ENCODE results near the gene IL15RA.
"Not testable (repeated sequence)": the region's sequence is repeated elsewhere in the genome, so short reads cannot be mapped to it uniquely, and the experiment has no call there.

The IL15RA gene

DNA sequence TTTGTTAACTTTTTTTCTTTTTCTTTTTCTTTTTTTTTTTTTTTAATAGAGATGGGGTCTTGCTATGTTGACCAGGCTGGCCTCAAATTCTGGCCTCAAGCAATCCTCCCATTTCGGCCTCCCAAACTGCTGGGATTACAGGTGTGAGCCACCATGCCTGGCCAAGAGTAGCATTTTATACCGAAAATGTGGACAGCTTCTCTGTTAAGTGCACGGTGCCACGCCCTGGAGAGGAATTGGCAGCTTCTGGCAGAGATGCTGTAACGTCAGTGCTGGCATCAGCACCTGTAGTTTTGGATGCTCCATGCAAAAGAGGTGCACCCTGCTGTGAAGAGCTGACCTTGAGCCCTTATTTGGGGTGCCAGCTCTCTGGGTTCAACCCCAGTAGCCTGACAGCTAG is 18.2 kb downstream of the IL15RA start:
- peaks cover 19% of the 10 kb centered on the region for H3K36me3 Mint-ChIP-seq
- no peaks in the 10 kb centered on the region for H3K4me1 Mint-ChIP-seq
- DNase-seq (ENCODE audit: low spot score in 2 of 2) (no peak), ATAC-seq (ENCODE audit: low read depth) (no peak)
- no peak overlapping the region for H3K27ac Mint-ChIP-seq
- H3K9me3 Mint-ChIP-seq: no peaks in the 10 kb centered on the region
- no peaks in the 10 kb centered on the region for H3K27me3 Mint-ChIP-seq
- no peak overlapping the region for H3K4me3 Mint-ChIP-seq

DNA sequence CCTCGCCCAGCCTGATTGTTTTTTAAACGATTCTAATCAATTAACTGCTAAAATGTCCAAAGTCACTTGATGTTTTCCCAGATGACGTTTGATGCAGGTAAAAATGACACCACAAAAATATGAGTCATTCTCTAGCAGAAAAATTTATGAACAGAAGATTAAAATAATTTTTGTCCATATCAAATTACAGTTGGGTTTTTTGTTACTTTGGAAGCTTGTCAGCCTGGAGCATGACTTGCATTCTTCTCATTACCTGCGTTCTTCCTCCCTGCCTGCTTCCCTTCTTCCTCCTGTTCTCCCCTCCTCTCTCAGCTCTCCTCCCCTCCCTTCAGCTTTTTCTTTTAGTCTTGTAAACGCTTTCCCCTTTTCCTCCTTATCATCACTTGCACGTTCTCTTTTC is 18.7 kb downstream of the IL15RA start:
- H3K4me1 Mint-ChIP-seq: no peaks in the 10 kb centered on the region
- DNase-seq (ENCODE audit: low spot score in 2 of 2): no peak
- ATAC-seq (ENCODE audit: low read depth): no peak
- H3K27ac Mint-ChIP-seq: no peak overlapping the region
- no peaks in the 10 kb centered on the region for H3K9me3 Mint-ChIP-seq
- H3K4me3 Mint-ChIP-seq: no peak overlapping the region
- H3K36me3 Mint-ChIP-seq: peaks cover 18% of the 10 kb centered on the region
- no peaks in the 10 kb centered on the region for H3K27me3 Mint-ChIP-seq

DNA sequence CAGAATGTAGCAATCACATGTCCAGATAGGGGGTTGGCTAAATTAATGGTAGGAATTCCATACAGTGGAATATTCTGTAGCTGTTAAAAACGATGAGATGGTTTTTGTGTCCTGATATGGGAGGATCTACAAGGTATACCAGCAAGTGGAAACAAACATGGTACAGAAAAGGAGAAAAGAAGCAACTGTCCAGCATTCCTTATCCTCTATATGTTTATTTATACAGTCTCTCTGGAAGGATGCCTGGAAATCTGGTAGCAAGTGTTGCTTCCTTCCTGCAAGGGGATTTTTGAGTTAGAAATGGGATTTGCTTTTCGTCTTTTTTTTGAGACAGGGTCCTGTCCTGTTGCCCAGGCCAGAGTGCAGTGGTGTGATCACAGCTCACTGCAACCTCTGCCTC is 19.3 kb downstream of the IL15RA start:
- ATAC-seq (ENCODE audit: low read depth) (no peak), DNase-seq (ENCODE audit: low spot score in 2 of 2) (no peak)
- Mint-ChIP-seq H3K9me3 (no peaks in the 10 kb centered on the region), H3K27me3 (no peaks in the 10 kb centered on the region), H3K27ac (no peak overlapping the region), H3K4me1 (no peaks in the 10 kb centered on the region), H3K4me3 (no peak overlapping the region), H3K36me3 (peaks cover 18% of the 10 kb centered on the region)

DNA sequence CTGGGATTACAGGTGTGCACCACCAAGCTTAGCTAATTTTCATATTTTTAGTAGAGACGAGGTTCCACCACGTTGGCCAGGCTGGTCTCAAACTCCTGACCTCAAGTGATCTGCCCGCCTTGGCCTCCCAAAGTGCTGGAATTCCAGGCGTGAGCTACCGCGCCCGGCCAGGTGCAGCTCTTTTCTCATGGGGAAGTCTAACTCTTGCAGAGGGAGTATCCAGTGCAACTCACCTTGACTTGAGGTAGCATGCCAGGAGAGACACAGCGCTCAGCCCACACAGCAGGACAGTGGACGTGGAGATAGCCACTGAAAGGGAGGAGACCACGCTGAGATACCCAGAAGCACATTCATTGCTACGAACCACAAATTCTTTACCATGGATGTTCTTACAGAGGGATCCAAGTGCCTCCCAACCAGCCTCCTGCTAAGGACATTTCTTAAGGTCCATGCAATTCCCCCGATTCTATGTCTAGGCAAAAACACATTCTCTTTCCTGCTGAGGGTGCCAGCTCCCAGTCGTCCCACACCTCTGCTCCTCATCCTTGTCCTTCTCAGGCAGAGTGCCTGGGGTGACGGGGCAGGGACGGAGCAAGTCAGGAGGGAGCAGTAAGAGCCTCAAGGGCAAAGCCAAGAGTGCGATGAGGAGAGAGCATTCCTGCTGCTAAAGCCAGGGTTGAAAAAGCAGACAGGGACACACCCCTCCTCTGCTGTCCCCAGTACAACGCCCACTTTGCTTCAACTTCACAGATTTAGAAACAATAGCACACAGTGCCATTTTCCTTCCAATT is 21.0 kb downstream of the IL15RA start:
- H3K9me3 Mint-ChIP-seq: no peaks in the 10 kb centered on the region
- no peaks in the 10 kb centered on the region for H3K4me1 Mint-ChIP-seq
- no peak overlapping the region for H3K4me3 Mint-ChIP-seq
- H3K27ac Mint-ChIP-seq: no peak overlapping the region
- H3K27me3 Mint-ChIP-seq: no peaks in the 10 kb centered on the region
- DNase-seq (ENCODE audit: low spot score in 2 of 2) (no peak), ATAC-seq (ENCODE audit: low read depth) (no peak)
- peaks cover 20% of the 10 kb centered on the region for H3K36me3 Mint-ChIP-seq

DNA sequence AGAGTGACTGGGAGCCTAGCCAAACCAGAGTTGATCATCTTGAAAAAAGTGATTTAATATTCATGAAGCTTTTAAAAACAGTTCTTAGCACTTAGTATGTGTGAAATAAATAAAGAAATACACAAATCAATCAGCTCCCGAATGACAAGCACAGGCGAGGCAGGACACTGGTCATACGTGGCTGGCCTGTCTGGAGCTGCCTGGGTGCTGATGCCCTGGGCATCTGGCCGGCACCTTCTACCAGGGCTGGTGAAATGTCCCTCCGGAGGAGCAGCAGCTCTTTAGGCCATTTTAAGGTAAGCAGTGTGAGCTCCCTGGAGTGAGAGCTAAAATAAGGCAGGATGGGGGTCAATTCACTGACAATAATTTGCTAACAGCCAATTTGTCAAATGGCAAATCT is 23.7 kb downstream of the IL15RA start:
- DNase-seq (ENCODE audit: low spot score in 2 of 2) (no peak), ATAC-seq (ENCODE audit: low read depth) (no peak)
- Mint-ChIP-seq H3K27ac (no peak overlapping the region), H3K36me3 (peaks cover 8% of the 10 kb centered on the region), H3K4me1 (no peaks in the 10 kb centered on the region), H3K27me3 (no peaks in the 10 kb centered on the region), H3K4me3 (no peak overlapping the region), H3K9me3 (no peaks in the 10 kb centered on the region)

DNA sequence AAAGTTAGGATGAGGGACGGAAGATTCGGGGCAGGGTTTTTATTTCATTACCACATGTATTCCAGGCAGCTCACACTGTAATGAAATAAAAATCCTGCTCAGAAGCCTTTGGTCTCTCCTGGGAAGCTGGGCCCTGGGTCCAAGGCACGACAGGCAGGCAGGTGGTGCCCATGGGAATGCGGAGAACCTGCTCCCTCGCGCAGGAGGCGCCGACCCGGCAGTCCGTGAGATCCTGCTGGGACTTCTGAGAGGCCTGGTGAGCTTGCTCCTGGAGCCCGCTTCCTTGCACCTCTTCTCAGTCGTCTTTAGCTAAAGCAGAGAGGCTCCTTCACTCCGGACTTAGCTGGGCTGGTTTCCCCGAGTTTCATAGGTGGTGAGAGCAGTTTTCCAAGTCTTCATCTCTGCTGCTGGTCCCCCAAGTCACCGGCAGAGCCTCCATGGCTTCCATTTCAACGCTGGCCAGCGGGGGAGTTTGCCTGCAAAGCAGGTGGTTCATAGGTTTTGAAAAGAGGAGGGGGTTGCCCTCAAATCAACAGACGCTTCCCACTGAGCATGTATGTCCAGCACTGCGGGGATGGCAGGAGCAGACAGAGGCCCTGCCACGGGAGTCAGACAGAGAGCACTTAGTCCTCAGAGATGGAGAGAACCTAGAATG is 24.5 kb downstream of the IL15RA start:
- H3K36me3 Mint-ChIP-seq: peaks cover 7% of the 10 kb centered on the region
- no peak overlapping the region for H3K4me3 Mint-ChIP-seq
- no peaks in the 10 kb centered on the region for H3K4me1 Mint-ChIP-seq
- no peaks in the 10 kb centered on the region for H3K9me3 Mint-ChIP-seq
- H3K27me3 Mint-ChIP-seq: no peaks in the 10 kb centered on the region
- no peak overlapping the region for H3K27ac Mint-ChIP-seq
- ATAC-seq (ENCODE audit: low read depth) (no peak), DNase-seq (ENCODE audit: low spot score in 2 of 2) (no peak)

DNA sequence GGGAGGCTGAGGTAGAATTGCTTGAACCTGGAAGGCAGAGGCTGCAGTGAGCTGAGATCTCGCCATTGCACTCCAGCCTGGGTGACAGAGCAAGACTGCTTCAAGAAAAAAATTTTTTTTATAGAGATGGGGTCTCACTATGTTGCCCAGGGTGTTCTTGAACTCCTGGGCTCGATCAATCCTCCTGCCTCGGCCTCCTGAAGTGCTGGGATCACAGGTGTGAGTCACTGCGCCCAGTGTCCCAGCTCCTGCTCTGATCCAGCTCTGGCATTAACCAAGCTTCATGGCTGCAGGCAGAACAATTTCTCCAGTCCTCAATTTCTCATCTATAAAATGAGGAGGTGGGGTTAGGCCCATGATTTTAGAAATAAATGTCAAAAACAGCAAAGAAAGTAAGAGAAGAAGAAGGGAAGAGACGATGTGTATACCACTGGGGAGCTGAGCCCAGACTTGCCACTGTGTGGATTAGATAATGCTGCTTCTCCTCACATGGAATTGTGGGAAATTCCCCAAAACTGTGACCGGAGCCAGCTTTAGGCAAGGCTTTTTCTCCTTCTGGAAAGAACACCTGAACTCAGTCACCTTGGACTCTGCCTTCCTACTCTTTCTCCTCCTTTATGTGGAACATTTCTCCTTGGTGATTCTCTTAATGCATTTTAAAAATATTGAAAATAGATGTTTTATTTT is 25.5 kb downstream of the IL15RA start:
- Mint-ChIP-seq H3K4me1 (no peaks in the 10 kb centered on the region), H3K9me3 (no peaks in the 10 kb centered on the region), H3K4me3 (no peak overlapping the region), H3K27ac (no peak overlapping the region), H3K27me3 (no peaks in the 10 kb centered on the region), H3K36me3 (peaks cover 6% of the 10 kb centered on the region)
- no peak for ATAC-seq (ENCODE audit: low read depth)
- DNase-seq (ENCODE audit: low spot score in 2 of 2): no peak

DNA sequence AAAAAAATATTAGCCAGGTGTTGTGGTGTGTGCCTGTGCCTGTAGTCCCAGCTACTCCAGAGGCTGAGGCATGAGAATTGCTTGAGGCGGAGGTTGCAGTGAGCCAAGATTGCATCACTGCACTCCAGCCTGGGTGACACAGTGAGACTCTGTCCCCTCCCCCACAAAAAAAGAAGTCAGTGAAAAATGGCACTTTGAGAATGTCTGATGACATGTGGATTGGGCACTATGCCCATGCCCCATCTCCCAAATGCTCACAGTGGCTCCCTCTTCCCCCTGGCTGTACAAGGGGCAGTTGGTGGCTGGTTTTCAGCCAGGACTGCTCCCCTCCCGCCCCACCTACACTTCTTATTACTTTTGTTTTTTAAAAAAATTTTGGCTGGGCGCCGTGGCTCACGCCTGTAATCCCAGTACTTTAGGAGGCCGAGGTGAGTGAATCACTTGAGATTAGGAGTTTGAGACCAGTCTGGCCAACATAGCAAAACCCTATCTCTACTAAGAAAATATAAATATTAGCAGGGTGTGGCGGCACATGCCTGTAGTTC is 26.1 kb downstream of the IL15RA start:
- H3K4me3 Mint-ChIP-seq: no peak overlapping the region
- H3K27me3 Mint-ChIP-seq: no peaks in the 10 kb centered on the region
- ATAC-seq (ENCODE audit: low read depth): no peak
- no peak for DNase-seq (ENCODE audit: low spot score in 2 of 2)
- no peaks in the 10 kb centered on the region for H3K4me1 Mint-ChIP-seq
- H3K27ac Mint-ChIP-seq: no peak overlapping the region
- H3K9me3 Mint-ChIP-seq: no peaks in the 10 kb centered on the region
- peaks cover 6% of the 10 kb centered on the region for H3K36me3 Mint-ChIP-seq

DNA sequence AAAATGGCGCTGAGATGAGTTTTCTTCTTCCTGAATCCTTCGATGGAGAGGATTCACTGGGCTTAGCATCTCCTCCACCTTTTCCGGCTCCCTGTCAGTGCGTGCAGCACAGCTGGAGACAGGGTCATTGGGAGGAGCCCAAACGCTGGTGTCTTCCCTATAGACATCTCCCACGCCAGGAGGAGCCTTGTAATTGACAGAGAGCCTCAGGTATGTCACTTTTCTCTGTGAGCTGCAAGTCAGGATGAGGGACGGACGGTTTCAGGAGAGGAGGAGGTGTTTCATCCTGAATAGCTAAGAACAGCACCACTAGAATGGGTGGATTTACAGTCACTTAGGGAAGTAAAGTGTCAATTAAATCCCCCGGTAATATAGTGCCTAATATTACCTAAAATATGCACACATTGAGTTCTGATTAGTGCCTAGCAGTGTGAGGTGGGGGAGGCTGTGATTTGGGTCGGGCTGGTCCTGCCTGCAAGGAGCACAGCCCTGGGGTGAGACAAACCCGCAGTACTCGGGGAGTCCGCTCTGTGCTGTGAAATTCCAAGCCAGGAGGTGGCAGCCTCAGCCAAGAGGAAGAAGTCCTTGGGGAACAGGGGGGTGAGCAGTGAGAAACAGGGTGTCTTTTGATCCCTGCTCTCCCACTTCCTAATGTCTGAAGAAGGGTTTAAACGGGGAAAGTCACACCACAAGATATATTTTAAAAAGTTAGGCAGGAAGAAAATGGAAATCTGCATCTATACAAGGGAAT is 28.2 kb downstream of the IL15RA start:
- peaks cover 6% of the 10 kb centered on the region for H3K4me1 Mint-ChIP-seq
- no peak overlapping the region for H3K4me3 Mint-ChIP-seq
- H3K27ac Mint-ChIP-seq: no peak overlapping the region
- no peaks in the 10 kb centered on the region for H3K9me3 Mint-ChIP-seq
- DNase-seq (ENCODE audit: low spot score in 2 of 2): peak in 1 of 2 donors; percentile 9
- no peaks in the 10 kb centered on the region for H3K27me3 Mint-ChIP-seq
- ATAC-seq (ENCODE audit: low read depth): peak; percentile 34
- peaks cover 6% of the 10 kb centered on the region for H3K36me3 Mint-ChIP-seq

DNA sequence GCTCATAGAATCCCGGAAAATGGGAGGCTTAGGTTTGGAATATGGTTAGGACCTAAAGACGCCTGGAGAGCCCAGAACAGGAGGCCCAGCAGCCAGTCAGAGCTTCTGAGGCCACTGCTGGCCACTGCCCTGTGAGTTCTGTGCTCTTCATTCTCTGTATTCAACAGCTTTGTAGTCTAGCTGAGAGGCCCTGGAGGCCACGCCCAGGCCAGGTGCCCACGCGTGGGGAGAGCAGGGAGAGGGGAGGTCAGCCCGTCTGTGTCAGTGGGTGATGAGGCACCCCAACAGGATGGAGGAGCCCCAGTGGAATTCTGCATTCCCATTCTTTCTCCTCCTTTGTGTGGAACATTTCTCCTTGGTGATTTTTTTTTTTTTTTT is 29.1 kb downstream of the IL15RA start:
- no peak for ATAC-seq (ENCODE audit: low read depth)
- no peak overlapping the region for H3K4me3 Mint-ChIP-seq
- peaks cover 6% of the 10 kb centered on the region for H3K4me1 Mint-ChIP-seq

DNA sequence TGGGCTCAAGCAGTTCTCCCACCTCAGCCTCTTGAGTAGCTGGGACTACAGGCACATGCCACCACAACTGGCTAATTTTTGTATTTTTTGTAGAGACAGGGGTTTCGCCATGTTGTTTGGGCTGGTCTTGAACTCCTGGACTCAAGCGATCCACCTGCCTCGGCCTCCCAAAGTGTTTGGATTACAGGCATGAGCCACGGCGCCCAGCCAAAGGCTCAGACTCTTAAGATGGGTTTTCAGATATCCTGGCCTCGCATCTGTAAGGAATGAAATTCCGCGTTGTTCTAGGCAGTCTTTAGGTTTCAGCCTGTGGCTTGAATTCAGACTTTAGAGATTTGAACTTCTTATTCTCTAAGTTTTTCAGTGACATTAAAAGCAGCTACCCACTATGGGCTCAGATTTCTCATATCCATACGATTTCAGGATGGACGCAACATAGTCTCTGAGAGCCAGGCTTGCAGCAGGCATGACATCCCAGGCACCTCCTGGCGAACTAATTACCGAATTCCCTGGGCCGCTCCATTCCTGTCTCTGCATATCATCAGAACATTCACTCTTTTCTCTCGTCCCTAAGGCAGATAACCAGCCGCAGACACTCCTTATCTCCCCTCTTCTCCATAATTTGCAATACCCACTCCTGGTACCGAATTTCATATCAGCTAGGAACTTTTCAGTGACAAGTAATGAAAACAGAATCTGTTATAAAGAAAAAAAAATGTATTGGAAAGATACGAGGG is 29.7 kb downstream of the IL15RA start:
- Mint-ChIP-seq H3K9me3 (no peaks in the 10 kb centered on the region), H3K27ac (no peak overlapping the region), H3K27me3 (no peaks in the 10 kb centered on the region), H3K36me3 (peaks cover 5% of the 10 kb centered on the region), H3K4me3 (no peak overlapping the region), H3K4me1 (peaks cover 6% of the 10 kb centered on the region)
- DNase-seq (ENCODE audit: low spot score in 2 of 2): no peak
- no peak for ATAC-seq (ENCODE audit: low read depth)

More for the DNA sequence above, 29.1 kb downstream of the IL15RA start:
- H3K36me3 Mint-ChIP-seq: peaks cover 6% of the 10 kb centered on the region
- H3K27ac Mint-ChIP-seq: no peak overlapping the region
- no peaks in the 10 kb centered on the region for H3K27me3 Mint-ChIP-seq
- no peak for DNase-seq (ENCODE audit: low spot score in 2 of 2)
- no peaks in the 10 kb centered on the region for H3K9me3 Mint-ChIP-seq

DNA sequence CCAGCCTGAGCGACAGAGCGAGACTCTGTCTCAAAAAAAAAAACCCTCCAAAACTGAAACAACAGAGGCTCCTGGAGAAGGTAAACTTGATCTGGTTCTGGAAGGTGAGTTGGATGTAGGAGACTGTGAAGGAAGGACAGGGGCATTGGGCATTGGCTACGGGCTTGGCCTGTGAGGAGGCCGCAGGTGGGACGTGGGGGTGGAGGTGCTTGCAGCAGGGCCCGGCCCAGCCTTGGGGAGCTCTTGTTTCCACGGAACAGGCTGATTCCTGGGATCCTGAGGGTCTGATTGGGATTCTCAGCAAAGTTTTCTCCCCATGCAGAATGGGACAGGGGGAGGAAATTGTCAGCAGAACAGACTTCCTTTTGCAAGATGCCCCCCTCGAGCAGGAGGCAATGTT is 30.6 kb downstream of the IL15RA start:
- no peak for DNase-seq (ENCODE audit: low spot score in 2 of 2)
- Mint-ChIP-seq H3K27me3 (no peaks in the 10 kb centered on the region), H3K27ac (no peak overlapping the region), H3K9me3 (no peaks in the 10 kb centered on the region), H3K4me1 (peaks cover 6% of the 10 kb centered on the region), H3K4me3 (no peak overlapping the region), H3K36me3 (peaks cover under 1% of the 10 kb centered on the region)
- ATAC-seq (ENCODE audit: low read depth): no peak

DNA sequence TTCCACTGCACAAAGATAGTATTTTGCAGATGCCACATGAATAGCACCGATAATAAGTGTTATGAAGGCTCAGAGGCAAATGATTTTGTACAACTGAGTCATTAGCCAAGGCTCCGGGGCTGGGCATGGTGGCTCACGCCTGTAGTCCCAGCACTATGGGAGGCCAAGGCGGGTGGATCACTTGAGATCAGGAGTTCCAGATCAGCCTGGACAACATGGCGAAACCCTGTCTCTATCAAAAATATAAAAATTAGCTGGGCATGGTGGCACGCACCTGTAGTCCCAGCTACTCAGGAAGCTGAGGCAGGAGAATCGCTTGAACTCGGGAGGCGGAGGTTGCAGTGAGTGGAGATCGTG is 30.9 kb downstream of the IL15RA start:
- H3K4me3 Mint-ChIP-seq; H3K9me3 Mint-ChIP-seq; ATAC-seq (ENCODE audit: low read depth); DNase-seq (ENCODE audit: low spot score in 2 of 2); H3K27me3 Mint-ChIP-seq; H3K4me1 Mint-ChIP-seq; H3K27ac Mint-ChIP-seq; H3K36me3 Mint-ChIP-seq: not testable (repeated sequence)
